ENCODE data around the gene DENND4A.
A peak's percentile ranks its signal among the peaks of the same experiment; 100 is the strongest.

DENND4A gene

DNA sequence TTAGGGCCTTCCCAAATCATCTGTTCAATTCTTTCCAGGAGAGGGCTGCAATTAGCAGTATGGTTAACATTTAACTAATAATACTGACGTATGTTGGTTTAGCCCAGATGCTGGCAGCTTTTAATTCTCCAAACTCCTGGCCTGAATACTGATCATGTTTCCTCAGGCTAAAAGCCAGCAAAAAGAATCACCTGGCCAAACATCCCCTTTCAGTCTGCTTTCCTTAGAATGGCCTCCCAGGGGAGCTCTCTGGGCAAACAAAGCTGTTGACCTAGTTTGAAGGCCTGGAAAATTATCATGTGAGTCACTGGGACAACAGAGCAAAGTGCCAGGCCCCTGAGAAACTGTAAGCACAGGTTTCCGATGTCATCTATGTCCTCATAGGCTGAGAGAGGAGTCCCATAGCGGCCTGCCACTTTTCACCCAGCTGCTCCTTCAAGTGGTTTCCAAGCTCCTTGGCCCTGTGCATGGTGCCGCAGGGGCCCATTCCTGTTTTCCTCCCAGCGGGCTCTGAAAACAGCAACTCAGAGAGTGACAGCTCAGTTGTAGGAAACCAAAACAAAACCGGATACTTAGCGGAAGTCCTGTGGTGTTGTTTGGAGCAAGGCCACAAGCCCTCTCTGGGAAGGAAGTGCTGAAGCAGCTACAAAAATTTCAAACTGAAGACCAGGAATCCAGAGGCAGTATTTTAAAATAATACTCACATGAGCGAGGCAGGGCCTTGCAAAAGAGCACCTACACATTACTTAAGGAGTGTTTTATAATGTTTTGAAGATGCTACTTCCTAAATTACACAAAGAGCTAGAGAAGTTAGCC is 40.7 kb upstream of the DENND4A start:
- Histone ChIP-seq H3K79me2 (ENCODE audit: insufficient read depth, low read length) (no peaks in the 10 kb centered on the region), H3K36me3 (ENCODE audit: insufficient read depth, low read length) (no peaks in the 10 kb centered on the region), H3K27ac (ENCODE audit: low read length) (peak overlapping the region; percentile 81), H3K4me2 (ENCODE audit: insufficient read depth, low read length) (peak overlapping the region; percentile 38), H3K27me3 (ENCODE audit: insufficient read depth, low read length, poor library complexity) (no peaks in the 10 kb centered on the region), H3K9me3 (ENCODE audit: insufficient read depth, low read length, severe bottlenecking) (no peaks in the 10 kb centered on the region), H3K9ac (ENCODE audit: low read depth, low read length) (peak overlapping the region; percentile 47), H3K4me3 (ENCODE audit: low read depth in 1 of 2, low read length in 2 of 2) (no peak overlapping the region), H4K20me1 (ENCODE audit: insufficient read depth, low read length) (no peaks in the 10 kb centered on the region), H2AFZ (ENCODE audit: low read depth, low read length) (peak overlapping the region; percentile 73), H3K4me1 (ENCODE audit: insufficient read depth, low read length) (peaks cover 29% of the 10 kb centered on the region)
- ATAC-seq (ENCODE audit: insufficient read depth, low read depth): peak; percentile 93
- peak; percentile 77 for DNase-seq
- TF ChIP-seq, protein P1, sequence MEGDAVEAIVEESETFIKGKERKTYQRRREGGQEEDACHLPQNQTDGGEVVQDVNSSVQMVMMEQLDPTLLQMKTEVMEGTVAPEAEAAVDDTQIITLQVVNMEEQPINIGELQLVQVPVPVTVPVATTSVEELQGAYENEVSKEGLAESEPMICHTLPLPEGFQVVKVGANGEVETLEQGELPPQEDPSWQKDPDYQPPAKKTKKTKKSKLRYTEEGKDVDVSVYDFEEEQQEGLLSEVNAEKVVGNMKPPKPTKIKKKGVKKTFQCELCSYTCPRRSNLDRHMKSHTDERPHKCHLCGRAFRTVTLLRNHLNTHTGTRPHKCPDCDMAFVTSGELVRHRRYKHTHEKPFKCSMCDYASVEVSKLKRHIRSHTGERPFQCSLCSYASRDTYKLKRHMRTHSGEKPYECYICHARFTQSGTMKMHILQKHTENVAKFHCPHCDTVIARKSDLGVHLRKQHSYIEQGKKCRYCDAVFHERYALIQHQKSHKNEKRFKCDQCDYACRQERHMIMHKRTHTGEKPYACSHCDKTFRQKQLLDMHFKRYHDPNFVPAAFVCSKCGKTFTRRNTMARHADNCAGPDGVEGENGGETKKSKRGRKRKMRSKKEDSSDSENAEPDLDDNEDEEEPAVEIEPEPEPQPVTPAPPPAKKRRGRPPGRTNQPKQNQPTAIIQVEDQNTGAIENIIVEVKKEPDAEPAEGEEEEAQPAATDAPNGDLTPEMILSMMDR (IDR thresholded peaks at IDR 0.05; ENCODE audit: borderline replicate concordance, extremely low read depth, low read length, poor library complexity, severe bottlenecking): no peak
- TF ChIP-seq EZH2 (IDR thresholded peaks at IDR 0.05; ENCODE audit: borderline replicate concordance, low read depth, low read length, severe bottlenecking): no peak

DNA sequence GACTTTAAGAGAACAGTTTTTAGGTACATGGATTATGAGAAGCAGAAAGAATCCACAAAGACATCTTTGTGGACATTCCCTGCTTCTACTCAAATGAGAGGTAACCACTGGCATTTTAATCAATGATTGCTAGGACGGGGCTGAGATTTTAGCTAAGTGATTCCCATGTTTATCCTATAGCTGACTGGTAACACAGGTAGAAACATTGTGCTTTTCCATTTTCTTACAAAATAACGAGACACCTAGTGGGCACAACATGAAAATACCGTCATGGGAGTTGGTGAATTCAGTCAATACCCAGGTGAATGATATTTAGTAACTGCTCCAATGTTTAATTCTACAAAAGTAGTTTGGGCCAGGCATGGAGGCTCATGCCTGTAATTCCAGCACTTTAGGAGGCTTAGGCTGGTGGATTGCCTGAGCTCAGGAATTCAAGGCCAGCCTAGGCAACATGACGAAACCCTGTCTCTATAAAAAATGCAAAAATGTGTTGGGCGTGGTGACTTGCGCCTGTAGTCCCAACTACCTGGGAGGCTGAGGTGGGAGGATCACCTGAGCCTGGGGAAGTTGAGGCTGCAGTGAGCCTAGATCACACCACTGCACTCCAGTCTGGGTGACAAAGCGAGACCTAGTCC is 37.2 kb upstream of the DENND4A start:
- H4K20me1 ChIP-seq (ENCODE audit: insufficient read depth, low read length): no peaks in the 10 kb centered on the region
- H3K4me2 ChIP-seq (ENCODE audit: insufficient read depth, low read length): no peak overlapping the region
- no peak overlapping the region for H3K4me3 ChIP-seq (ENCODE audit: low read depth in 1 of 2, low read length in 2 of 2)
- no peaks in the 10 kb centered on the region for H3K27me3 ChIP-seq (ENCODE audit: insufficient read depth, low read length, poor library complexity)
- DNase-seq: peak; percentile 17
- no peaks in the 10 kb centered on the region for H3K79me2 ChIP-seq (ENCODE audit: insufficient read depth, low read length)
- ATAC-seq (ENCODE audit: insufficient read depth, low read depth): no peak
- H3K9ac ChIP-seq (ENCODE audit: low read depth, low read length): no peak overlapping the region
- H2AFZ ChIP-seq (ENCODE audit: low read depth, low read length): no peak overlapping the region
- TF ChIP-seq, protein P1 (IDR thresholded peaks at IDR 0.05; ENCODE audit: borderline replicate concordance, extremely low read depth, low read length, poor library complexity, severe bottlenecking): peak; percentile 67
- no peak for TF ChIP-seq EZH2 (IDR thresholded peaks at IDR 0.05; ENCODE audit: borderline replicate concordance, low read depth, low read length, severe bottlenecking)
- H3K4me1 ChIP-seq (ENCODE audit: insufficient read depth, low read length): peaks cover 29% of the 10 kb centered on the region
- H3K27ac ChIP-seq (ENCODE audit: low read length): no peak overlapping the region
- H3K36me3 ChIP-seq (ENCODE audit: insufficient read depth, low read length): no peaks in the 10 kb centered on the region
- no peaks in the 10 kb centered on the region for H3K9me3 ChIP-seq (ENCODE audit: insufficient read depth, low read length, severe bottlenecking)

DNA sequence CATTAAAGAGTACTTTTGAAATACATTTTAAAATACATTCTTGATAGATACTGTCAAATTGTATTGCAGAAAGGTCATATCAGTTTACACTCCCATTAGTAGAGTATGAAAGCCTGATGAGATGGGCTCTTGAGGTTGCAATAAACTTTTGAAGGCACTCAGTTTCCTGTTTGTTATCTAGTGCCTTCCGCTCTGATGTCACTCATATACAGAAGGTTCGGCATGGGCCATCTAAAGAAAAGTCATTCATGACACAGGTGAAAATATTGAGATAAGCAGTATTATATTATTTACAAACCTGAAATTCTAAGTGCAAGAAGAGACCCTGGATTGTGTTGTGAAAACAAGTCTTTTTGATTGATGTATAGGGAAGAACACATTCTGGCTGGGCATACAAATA is 36.5 kb upstream of the DENND4A start:
- Histone ChIP-seq H3K9ac (ENCODE audit: low read depth, low read length) (no peak overlapping the region), H3K9me3 (ENCODE audit: insufficient read depth, low read length, severe bottlenecking) (no peaks in the 10 kb centered on the region), H4K20me1 (ENCODE audit: insufficient read depth, low read length) (no peaks in the 10 kb centered on the region), H3K4me3 (ENCODE audit: low read depth in 1 of 2, low read length in 2 of 2) (no peak overlapping the region), H3K79me2 (ENCODE audit: insufficient read depth, low read length) (no peaks in the 10 kb centered on the region), H3K36me3 (ENCODE audit: insufficient read depth, low read length) (no peaks in the 10 kb centered on the region), H3K4me2 (ENCODE audit: insufficient read depth, low read length) (no peak overlapping the region), H3K27me3 (ENCODE audit: insufficient read depth, low read length, poor library complexity) (no peaks in the 10 kb centered on the region), H3K27ac (ENCODE audit: low read length) (no peak overlapping the region), H3K4me1 (ENCODE audit: insufficient read depth, low read length) (peaks cover 23% of the 10 kb centered on the region), H2AFZ (ENCODE audit: low read depth, low read length) (no peak overlapping the region)
- TF ChIP-seq EZH2 (IDR thresholded peaks at IDR 0.05; ENCODE audit: borderline replicate concordance, low read depth, low read length, severe bottlenecking): no peak
- TF ChIP-seq, protein P1 (IDR thresholded peaks at IDR 0.05; ENCODE audit: borderline replicate concordance, extremely low read depth, low read length, poor library complexity, severe bottlenecking): no peak
- DNase-seq (no peak), ATAC-seq (ENCODE audit: insufficient read depth, low read depth) (no peak)
